ENCODE data around the gene C9orf43. TPM values are rescaled to one million over a fixed set of nuclear protein-coding genes. Genes with fewer than 3 reads are reported as not detected.
A peak's percentile ranks its signal among the peaks of the same experiment; 100 is the strongest.

Gene C9orf43
- total and polyA plus RNA-seq, 9 of the 15 experiments (the other 6 are each of a cell fraction or from before 2014, with no cell fraction given), result 0.21 to 0.58 (median 0.33) TPM

DNA sequence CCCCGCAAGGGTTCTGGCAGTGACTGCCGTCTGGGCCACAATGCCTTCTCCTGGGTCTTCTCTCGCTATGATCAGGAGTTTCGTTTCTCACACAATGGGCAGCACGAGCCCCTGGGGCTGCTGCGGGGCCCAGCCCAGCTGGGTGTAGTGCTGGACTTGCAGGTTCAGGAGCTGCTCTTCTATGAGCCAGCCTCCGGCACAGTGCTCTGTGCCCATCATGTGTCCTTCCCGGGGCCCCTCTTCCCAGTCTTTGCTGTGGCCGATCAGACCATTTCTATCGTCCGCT lies 40.7 kb upstream of the C9orf43 start:
- Histone ChIP-seq H3K9me1 (ENCODE audit: control insufficient read depth, insufficient read depth, low read length) (no peaks in the 10 kb centered on the region), H3K4me1 (replicated peaks in 1 of 2; ENCODE audit: control insufficient read depth in 2 of 2, insufficient read depth in 2 of 2, low read length in 2 of 2) (peaks cover 22 to 23% of the 10 kb centered on the region in 2 experiments), H3K36me3 (ENCODE audit: control insufficient read depth, insufficient read depth, low read length) (peaks cover 21% of the 10 kb centered on the region), H3K27me3 (ENCODE audit: control insufficient read depth in 2 of 2, insufficient read depth in 2 of 2, low read length in 2 of 2) (no peaks in the 10 kb centered on the region), H2AFZ (ENCODE audit: low read depth, low read length) (no peak overlapping the region), H3K4me2 (ENCODE audit: insufficient read depth, low read length) (no peak overlapping the region), H3K9ac (ENCODE audit: insufficient read depth in 1 of 2, low read depth in 2 of 2, low read length in 2 of 2) (peak overlapping the region in 1 of 2 experiments; percentile 1; a peak in 1 of 4 replicates), H3K79me2 (ENCODE audit: control insufficient read depth, insufficient read depth, low read length) (no peaks in the 10 kb centered on the region), H3K9me3 (replicated peaks; ENCODE audit: control insufficient read depth, insufficient read depth, low read depth, low read length) (no peaks in the 10 kb centered on the region), H3K27ac (ENCODE audit: extremely low read depth, low read depth, low read length) (no peak overlapping the region), H3K4me3 (no peak overlapping the region), H4K20me1 (replicated peaks; ENCODE audit: control insufficient read depth, insufficient read depth, low read length) (peaks cover 12% of the 10 kb centered on the region; the same call in 1 of the 2 replicates)
- no peak for FAIRE-seq
- no peak for ATAC-seq
- BruUV-seq (replicated peaks), result no TSS peak
- ChIA-PET POLR2A (no interaction called here), CTCF (ENCODE audit: low intra/inter-chr PET ratio) (no interaction called here)
- in situ Hi-C loops (cut with MboI), result no loop called here
- TF ChIP-seq ZNF354B (CRISPR knock-in tag; IDR thresholded peaks at IDR 0.05) (no peak), ZNF583 (CRISPR knock-in tag; IDR thresholded peaks at IDR 0.05) (no peak)
- no peak for DNase-seq (ENCODE audit: extremely low read depth in 1 of 4, low spot score in 3 of 4)
- intact Hi-C loops (cut with micrococcal nuclease), result no loop called here
- WGBS (ENCODE audit: insufficient coverage, low coverage, missing lambda C conversion rate), result 49% methylated on average over 11 of the region's 11 CpGs

DNA sequence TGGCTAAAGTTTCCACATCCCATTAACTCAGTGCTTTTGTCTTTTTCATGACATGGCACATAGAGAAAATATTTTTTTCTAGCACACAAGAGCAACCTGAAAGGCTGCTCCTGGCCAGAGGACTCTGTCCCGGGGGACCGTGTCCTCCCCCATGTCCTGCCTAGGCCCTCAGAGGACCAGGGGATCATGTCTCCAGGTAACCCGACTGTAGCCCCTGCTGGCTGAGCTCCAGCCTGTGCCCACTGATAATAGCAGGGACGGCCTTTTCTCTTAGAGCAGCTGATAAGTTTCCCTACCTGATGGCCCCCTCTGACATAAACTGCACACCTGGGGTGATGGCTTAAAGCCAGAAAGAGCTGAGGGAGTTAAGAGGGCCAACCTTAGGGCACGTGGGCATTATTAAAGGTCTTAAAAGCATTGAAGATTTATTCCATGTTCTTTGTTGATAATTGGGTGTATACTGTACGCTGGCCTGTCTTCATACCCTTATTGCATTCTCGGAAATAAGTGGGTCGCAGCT lies 39.7 kb upstream of the C9orf43 start:
- Histone ChIP-seq H3K4me2 (ENCODE audit: insufficient read depth, low read length) (no peak overlapping the region), H3K4me3 (no peak overlapping the region), H3K27ac (ENCODE audit: extremely low read depth, low read depth, low read length) (no peak overlapping the region), H3K9ac (ENCODE audit: insufficient read depth in 1 of 2, low read depth in 2 of 2, low read length in 2 of 2) (no peak overlapping the region), H3K9me1 (ENCODE audit: control insufficient read depth, insufficient read depth, low read length) (no peaks in the 10 kb centered on the region), H3K79me2 (ENCODE audit: control insufficient read depth, insufficient read depth, low read length) (peaks cover 6% of the 10 kb centered on the region; the same call in 1 of the 3 replicates), H4K20me1 (replicated peaks; ENCODE audit: control insufficient read depth, insufficient read depth, low read length) (peaks cover 12% of the 10 kb centered on the region), H2AFZ (ENCODE audit: low read depth, low read length) (no peak overlapping the region), H3K4me1 (replicated peaks in 1 of 2; ENCODE audit: control insufficient read depth in 2 of 2, insufficient read depth in 2 of 2, low read length in 2 of 2) (peaks cover 23 to 25% of the 10 kb centered on the region in 2 experiments), H3K36me3 (ENCODE audit: control insufficient read depth, insufficient read depth, low read length) (peaks cover 28% of the 10 kb centered on the region), H3K9me3 (replicated peaks; ENCODE audit: control insufficient read depth, insufficient read depth, low read depth, low read length) (no peaks in the 10 kb centered on the region), H3K27me3 (ENCODE audit: control insufficient read depth in 2 of 2, insufficient read depth in 2 of 2, low read length in 2 of 2) (no peaks in the 10 kb centered on the region)
- FAIRE-seq, result no peak
- TF ChIP-seq, protein P1, sequence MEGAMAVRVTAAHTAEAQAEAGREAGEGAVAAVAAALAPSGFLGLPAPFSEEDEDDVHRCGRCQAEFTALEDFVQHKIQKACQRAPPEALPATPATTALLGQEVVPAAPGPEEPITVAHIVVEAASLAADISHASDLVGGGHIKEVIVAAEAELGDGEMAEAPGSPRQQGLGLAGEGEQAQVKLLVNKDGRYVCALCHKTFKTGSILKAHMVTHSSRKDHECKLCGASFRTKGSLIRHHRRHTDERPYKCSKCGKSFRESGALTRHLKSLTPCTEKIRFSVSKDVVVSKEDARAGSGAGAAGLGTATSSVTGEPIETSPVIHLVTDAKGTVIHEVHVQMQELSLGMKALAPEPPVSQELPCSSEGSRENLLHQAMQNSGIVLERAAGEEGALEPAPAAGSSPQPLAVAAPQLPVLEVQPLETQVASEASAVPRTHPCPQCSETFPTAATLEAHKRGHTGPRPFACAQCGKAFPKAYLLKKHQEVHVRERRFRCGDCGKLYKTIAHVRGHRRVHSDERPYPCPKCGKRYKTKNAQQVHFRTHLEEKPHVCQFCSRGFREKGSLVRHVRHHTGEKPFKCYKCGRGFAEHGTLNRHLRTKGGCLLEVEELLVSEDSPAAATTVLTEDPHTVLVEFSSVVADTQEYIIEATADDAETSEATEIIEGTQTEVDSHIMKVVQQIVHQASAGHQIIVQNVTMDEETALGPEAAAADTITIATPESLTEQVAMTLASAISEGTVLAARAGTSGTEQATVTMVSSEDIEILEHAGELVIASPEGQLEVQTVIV (CRISPR knock-in tag; IDR thresholded peaks at IDR 0.05; ENCODE audit: borderline replicate concordance), result no peak
- 0 out of 2 replicates have a peak, but pooled peaks have one; percentile 21 for TF ChIP-seq NFIC (IDR thresholded peaks at IDR 0.05)
- DNase-seq (ENCODE audit: extremely low read depth in 1 of 4, low spot score in 3 of 4), result no peak
- BruUV-seq (replicated peaks), result no TSS peak
- no peak for ATAC-seq
- intact Hi-C loops (cut with micrococcal nuclease) (no loop called here), in situ Hi-C loops (cut with MboI) (no loop called here)
- CTCF ChIA-PET (ENCODE audit: low intra/inter-chr PET ratio), result no interaction called here
- POLR2A ChIA-PET, result interaction anchor here (0.9 to 1.6 kb wide), 2 partner anchors 14 to 31 kb away, joined by 3 read pairs; partner anchors contain the start of gene WDR31
- WGBS (ENCODE audit: insufficient coverage, low coverage, missing lambda C conversion rate), result 42% methylated on average over 8 of the region's 8 CpGs
